GM18502 (cell line): ENCODE results near the gene CDRT4.

Experiments used
- ATAC-seq: cut with Tn5 transposase; IDR thresholded peaks from one replicate; pipeline ENCODE4 v1.9.1; 2021; ENCODE audit warnings: mild to moderate bottlenecking; ENCODE audit not compliant: unreplicated experiment, poor library complexity

Gene CDRT4

DNA sequence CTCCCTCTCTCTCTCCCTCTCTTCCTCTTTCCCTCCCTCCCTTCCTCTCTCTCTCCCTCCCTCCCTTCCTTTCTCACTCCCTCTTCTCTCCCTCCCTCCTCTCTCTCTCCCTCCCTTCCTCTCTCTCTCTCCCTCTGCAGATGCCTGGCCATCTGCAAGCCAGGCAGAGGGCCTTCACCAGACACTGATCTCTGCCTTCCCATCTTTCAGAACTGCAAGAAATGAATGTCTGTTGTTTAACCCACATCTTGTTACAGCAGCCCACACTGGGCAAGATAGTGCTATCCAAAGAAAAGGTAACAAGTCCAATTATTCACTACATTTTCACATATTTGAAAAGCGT, 26.2 kb upstream of the CDRT4 start:
- ATAC-seq, result no peak

DNA sequence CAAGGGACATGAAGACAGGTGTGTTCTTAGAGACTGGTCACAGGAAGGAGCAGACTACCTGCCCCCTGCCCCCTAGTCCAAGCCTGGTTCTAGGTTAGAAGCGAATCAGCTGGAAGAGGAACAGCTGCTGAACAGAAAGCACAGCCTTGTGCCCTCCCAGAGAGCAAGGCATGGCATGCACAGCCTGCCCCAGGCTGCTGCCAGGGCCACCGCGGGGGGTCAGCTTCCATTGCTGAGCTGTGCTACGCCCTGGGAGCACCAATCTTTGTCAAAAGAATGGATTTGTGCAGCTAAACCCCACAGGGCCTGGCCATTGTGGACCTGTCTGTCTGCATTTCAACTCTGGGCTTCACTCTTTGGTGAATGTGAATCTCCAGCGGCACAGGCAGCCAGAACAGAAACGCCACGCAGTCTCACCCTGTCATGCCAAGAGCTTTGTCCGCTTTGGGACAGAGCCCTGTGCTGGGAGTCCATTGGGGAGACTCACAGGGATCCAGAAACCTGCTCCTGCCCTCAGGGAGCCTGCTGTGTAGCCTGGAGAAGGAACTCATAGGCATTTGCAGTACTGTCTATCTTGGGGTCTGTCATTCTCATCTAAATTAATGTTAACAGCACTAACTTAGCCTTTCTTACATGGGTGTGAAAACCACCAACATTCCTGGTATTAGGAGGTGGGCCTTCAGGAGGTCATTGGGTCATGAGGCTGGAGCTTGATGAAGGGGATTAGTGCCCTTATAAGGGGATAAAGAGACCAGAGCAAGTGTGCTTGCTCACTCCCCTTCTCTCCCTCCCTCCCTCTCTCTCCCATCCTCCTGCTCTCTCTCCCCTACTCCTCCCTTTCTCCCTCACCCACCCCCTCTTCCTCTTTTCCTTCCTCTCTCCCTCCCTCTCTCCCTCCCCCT, 25.6 kb upstream of the CDRT4 start:
- no peak for ATAC-seq

DNA sequence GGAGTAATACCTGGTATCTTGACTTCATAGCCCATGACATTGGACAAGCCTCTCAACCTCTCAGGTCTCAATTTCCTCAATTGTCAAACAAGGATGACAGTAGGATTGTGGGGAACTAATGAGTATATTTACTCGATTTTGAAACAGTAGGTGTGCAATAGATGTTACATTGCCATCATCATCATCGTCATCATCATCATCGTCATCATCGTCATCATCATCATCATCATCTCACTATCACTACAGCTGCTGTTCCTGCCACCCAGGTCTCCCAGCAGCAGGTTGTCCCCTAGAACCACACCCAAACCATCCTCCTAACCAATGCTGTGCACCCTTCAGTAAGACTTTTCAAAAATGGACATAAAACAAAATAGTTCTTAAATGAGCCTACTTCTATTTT, 24.8 kb upstream of the CDRT4 start:
- no peak for ATAC-seq

DNA sequence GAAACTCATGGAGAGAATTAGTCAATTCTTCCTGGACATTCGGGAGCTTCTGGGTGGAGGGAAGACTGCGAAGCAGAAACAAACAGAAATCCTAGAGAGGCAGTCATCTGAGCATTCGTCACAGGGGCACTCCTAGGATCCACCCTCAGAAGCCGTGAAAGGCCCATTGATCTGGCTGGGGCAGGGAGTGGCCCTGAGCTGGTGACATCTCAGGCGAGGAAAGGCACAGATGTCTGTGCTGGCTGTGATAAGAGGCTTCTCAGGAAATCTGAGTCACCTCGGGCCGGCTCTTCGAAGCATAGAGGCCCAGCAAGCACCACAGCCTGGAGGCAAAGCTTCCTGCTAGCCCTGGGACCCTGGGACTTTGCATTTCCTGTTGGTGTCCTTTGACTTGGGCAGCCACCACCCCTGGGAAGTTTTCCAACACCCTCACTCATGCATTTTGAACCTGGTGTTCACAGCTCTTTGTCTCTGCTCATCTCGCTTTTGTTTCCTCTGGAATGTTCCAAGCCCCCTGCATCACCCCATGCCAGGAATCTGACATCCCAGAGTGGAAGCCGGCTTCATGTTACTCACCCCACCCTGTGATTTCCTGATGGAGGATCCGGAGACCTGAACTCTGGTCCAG, 23.3 kb upstream of the CDRT4 start:
- no peak for ATAC-seq

DNA sequence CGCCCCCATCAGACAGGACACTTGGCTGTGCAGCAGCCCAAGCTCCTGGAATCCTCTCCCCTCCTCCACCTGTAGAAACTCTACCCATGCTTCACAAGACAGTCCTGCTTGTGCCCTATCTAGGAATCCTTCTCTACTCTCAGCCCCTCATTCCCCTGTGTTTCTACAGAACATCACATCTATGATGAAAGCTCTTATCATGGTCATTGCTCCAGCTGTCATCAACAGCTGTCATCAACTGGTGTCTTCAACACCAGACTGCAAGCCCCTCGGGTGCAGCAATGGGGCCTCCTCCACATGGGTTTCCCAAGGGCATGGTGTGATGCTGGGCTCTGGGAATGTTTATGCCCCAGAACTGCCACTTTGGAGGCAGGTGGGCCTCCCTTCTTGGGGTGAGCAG, 21.1 kb upstream of the CDRT4 start:
- no peak for ATAC-seq

DNA sequence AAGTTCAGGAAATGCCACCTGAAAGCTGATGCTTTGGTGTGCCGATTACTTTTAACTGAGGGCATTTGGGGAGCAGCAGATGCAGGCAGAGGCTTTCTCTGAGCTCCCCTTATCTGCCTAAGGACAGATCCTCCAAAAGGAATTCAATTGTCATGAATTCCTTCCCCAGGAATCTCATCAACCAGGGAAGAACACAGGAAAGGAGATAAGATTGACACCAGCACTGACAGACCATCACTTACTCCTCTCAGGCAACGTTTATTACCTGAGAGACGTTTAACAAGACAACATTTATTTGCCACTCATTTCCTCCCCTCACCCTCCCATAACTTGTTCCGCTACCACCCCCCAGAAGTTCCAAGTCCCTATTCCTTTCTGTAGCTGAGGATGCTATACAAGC, 17.6 kb upstream of the CDRT4 start:
- ATAC-seq, result no peak

DNA sequence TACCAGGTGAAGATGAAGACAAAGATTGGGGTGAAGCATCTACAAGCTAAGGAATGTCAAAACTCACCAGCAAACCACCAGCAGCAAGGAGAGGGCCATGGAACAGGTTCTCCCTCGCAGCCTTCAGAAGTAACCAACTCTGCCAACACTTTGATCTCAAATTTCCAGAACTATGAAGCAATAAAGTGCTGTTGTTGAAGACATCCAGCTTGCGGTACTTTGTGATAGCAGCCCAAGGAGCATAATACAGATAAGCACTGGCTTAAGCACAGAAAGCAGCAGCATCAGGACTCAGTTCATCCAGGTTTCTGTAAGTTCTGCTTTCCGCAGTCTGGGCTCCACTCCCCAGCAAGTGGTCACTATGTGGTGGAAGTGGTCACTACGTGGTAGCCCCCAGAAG, 16.0 kb upstream of the CDRT4 start:
- ATAC-seq, result no peak

DNA sequence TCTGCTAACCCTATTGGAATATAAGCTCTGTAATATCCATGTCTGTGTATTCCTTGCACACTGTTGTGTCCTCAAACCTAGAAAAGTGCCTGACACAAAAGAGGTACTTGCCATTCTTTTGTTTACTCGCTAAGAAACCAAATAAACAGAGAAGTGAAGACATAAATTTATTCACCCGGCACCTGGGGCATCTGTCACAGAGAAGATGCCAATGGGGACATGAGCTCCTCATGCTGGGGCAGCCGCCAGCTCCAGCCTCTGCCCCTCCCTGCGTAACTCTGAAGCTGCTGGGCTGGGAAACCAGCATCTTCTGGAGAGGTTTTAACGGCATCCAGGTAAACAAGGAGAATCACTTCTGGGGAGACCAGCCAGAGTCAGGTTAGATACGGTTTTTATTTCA, 15.1 kb upstream of the CDRT4 start:
- no peak for ATAC-seq

DNA sequence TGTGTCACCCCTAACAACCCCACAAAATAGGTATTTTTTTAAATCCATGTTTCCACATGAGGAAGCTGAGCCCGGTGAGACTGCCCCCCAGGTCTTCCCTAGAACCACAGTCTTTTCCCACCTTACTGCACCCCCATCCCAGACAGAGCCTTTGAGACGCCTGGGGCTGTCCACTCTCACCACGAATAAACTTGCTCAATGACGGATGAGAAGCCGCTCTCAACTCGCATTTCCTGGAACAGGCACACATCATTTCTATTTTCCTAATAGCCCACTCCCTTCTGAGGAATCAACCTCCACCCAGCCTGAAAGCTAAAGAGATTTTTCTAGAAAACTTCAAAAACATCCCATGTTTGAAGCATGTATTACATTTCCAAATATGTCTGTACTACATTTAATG, 14.1 kb upstream of the CDRT4 start:
- no peak for ATAC-seq

DNA sequence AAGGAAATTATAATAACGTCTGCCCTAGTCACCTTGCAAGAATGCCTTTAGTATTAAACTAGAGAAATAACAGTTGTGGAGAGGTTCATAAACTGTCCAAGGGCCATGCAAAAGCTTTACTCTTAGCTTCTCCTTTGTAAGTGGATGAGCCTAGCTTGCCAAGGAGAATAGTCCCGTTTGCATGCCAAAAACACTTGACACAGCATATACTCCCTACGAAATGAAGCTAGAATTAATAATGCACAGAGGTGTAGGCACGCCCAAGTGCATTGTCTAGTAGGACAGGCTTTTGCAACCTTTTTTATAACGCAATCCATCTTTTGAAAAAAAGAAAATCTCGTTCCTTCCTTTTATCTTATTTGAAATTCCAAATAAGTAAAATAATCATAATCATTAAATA, 12.8 kb upstream of the CDRT4 start:
- no peak for ATAC-seq

DNA sequence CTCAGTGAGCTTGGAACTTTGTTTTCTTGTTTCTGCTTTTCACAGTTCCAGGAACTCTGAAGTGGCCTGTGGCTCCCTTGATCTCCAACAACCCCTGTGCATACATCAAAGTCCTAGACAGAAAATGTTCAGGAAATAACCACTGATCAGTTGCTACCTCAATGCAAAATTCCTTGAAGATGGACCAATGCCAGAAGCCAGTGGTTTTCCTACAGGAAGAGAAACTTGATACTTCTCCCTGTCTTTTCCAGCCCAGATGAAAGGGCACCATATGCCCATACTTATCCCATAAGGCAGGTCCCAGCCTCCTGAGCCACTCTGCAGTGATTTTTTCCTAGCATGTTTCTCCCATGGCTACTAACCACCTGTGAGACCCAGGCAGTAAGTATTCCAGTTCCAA, 12.3 kb upstream of the CDRT4 start:
- no peak for ATAC-seq

DNA sequence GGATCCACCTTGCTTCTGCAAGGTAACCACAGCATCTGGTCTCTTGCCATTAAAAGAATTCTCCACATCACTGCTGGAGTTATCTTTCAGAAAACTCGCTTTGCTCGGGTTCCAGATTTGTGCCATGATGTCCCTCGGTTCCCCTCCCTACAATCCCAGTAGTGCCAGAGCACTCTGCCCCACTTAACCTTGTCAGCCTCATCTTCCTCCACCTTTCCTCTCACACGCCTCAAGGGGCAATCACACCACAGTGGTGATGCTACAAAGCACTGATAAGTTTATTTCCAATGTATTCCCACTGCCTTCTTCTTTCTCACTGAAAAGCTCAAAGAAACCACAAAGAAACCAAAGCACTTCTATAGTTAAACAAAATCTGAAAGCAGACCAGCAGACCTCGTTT, 11.4 kb upstream of the CDRT4 start:
- no peak for ATAC-seq

DNA sequence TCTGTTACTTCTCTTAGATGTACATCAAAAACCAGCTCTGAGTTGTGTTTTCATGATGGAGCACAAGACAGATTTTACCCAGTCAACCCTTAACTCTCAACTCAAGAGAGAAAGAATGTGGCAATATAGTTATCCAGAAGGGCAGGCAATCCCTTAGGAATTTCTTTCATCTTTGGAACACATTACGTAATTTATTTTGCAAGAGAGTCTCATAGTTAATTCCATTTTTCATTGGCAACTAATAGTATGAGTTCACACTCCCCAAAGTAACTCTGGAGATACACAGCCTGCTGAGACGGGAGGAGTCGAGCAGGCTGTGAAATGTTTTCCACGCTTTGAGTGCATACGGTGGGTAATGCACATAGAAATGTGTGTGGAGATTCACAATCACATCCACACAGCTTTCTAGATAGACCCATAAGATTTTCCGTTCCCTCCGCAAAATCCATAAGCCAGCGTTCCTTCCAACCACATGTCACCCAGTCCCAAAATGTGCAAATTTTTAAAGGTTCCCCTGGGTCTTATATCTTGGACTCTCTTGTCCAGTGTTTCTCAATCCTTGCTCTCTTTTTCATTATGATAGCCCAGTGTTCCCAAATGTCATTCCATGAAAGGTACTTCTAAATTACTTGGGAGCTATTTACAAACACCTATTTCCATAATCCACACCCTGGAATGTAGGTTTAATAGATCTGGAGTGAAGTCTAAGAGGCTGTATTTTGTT, 8.4 kb upstream of the CDRT4 start:
- ATAC-seq, result no peak

DNA sequence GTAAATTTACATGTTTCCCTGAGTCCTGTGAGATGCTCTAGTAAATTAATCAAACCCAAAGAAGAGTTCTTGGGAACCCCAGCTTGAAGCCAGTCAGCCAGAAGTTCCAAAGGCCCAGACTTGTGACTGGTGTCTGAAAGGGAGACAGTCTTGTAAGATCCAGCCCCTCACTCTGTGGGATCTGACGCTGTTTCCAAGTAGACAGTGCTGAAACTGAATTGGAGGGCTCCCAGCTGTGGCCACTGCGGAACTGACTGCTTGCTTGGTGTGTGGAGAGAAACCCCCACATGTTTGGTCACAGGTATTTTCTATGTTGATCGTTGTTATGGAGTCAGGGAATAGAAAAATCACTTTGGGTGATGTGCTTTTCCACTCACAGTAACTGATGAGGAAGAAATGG, 5.5 kb upstream of the CDRT4 start:
- ATAC-seq, result no peak

DNA sequence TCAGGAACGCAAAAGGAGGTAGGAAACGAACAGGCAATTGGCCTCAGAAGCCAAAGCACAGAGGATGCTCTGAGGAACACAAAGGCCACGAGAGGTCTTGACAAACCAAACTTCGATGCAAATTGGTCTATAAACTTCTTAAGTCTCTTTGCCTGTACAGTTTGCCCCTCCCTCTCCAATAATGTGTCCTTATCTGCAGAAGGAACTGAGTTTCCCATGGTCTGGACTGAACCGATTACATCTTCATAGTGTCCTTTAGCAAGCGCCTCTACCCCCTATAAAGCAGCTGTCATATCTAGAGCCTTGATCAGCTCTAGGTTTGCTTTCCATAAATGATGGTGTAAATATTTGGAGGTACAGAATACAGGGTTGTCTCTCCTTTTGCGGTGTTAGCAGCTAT, 3.1 kb upstream of the CDRT4 start:
- no peak for ATAC-seq

DNA sequence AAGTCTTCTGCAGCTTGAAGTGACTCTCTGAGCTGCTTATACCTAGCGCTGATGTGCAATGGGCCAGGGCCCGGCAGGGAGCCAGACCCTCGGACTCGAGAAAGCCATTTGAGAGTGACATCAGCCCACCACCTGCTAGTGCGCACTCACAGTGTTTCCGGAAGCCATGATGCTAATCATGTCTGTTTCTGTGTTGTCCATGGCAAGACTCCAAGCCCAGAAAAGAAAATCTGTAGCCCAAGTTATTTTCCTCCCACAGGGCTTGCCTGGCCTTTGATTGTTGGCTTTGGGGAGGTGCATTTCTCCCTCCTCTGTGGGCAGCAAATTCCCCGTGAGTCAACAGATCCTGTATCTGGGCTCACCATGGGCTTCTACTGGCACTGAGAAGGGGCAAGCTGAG, 1.8 kb upstream of the CDRT4 start:
- no peak for ATAC-seq

DNA sequence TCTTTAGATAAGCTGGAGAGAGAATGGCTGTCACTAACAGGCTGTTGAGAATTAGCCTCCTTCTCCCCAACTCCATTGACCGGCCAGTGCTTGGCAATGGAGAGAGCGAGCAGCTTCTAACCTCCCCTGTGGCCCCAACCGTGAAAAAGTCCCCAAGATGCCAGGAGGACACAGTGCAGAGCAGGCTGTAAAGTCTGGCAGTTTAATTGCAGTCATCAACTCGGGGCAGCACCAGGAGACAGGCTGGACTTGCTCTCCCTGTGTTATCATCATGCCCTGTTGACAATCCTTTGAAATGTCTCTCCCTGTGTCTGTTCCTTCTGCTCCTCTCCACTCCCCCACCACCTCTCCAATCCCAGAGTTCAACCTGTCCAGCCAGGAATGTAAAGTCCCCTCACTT, 705 bp upstream of the CDRT4 start:
- no peak for ATAC-seq

DNA sequence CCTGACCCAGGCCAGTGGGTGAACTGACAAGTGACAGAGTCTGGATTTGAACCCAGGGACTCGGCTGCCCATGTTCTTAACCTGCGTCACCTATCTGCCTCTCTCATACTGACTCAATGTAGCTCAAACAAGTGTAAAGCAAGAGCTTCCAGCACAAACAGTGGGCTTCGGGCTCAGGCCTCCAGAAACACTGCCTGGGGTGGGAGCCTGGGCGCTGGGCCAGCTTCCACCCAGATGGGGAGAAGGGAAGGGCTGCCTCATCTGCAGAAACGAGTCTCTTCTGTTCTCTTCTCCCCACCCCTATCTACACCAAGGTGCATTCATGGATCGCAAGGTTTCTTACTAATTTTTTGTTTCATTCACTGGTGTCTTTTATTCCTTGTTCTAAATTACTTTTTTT, 1.3 kb downstream of the CDRT4 start:
- ATAC-seq, result no peak

DNA sequence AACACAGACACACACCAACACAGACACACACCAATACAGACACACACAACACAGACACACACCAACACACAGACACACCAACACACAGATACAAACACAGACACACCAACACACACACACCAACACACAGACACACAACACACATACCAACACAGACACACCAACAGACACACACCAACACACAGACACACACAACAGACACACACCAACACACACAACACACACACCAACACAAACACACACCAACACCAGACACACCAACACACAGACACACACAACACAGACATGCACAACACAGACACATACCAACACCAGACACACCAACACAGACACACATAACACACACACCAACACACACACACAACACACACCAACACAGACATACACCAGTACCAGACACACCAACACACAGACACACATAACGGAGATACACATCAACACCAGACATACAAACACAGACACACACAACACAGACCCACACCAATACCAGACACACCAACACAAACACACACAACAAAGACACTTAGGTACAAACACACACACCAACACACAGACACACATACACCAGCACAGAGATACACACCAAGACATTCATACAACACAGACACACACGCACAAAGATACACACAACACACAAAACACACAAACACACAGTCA, 2.2 kb downstream of the CDRT4 start:
- ATAC-seq, result no peak

DNA sequence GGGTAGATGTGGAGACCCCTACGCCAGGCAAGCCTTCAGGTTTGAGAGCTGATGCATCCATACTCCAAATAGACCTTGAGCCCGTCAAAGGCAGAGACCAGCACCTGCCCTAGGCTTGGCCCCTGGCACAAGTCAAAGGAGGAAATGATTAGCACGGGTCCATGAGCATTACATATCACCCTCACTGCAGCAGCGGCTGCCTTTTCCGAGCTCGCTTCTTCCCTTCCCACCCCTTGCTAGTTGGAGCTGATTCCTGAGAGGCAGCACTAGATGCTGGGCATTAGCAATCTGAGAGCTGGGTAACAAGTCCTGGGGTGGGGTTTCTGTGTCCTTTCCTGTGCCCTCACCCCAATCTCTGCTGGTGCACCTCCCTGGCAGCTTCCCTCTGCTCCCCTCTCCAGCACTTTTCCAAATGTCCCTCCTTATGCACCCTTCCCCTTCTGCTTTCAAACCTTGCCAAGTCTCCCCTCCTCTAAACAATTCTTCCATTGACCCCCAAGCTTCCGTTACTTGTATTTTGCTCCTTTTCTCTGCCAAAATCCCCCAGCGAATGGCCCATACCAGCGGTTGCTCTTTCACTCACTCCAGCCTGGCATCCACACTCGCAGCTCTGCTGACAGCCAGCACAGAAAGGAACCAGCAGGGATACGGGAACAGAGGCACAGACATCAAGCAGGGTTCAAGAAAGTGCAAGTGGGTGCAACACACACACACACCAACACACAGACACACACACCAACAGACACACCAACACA, 3.0 kb downstream of the CDRT4 start:
- ATAC-seq, result no peak
